Epithelial cell of proximal tubule (primary cell): ENCODE measurements around the gene OR14A2. TPM values are rescaled to one million over a fixed set of nuclear protein-coding genes. Genes with fewer than 3 reads are reported as not detected.
"Not testable (repeated sequence)": the region's sequence is repeated elsewhere in the genome, so short reads cannot be mapped to it uniquely, and the experiment has no call there.

Source experiments
- DNase-seq: peaks from one replicate; pipeline ENCODE4 v3.0.0-alpha.2; 2011; ENCODE audit warnings: low read depth
- H3K4me3 ChIP-seq: 2 replicates; pipeline ENCODE4 v1.5.1; 2011; ENCODE audit warnings: low read depth, mild to moderate bottlenecking, low read length
- CTCF ChIP-seq: conservative IDR thresholded peaks from 2 replicates; pipeline ENCODE4 v1.5.1; 2012; ENCODE audit warnings: low read depth, mild to moderate bottlenecking, low read length
- total RNA-seq: library from RNA; depleted of rRNA; stranded (reverse); fragments of >200 nt; gene quantifications from 2 replicates; pipeline ENCODE4 v1.2.3, GENCODE V29; 2015

OR14A2 gene
- total RNA-seq, 1 donor from 2014 or later, result not detected

GRCh38 chr1:247713753-247714152 is 34.2 kb downstream of the OR14A2 start:
- H3K4me3 ChIP-seq, result no peak overlapping the region
- no peak for TF ChIP-seq CTCF
- DNase-seq, result no peak

DNA sequence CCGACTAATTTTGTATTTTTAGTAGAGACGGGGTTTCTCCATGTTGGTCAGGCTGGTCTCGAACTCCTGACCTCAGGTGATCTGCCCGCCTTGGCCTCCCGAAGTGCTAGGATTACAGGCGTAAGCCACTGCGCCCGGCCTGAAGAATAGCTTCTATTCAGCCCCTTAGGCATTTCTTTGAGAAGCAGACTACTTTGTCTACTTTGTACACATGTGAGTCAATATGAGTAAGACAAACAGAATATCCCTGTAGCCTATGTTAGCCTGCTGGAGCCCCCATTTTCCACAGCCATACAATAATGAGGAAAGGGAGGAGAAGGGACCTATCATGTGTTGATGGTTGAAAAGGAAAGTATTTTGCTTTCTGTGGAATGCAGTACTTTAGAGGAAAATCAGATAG is 37.3 kb downstream of the OR14A2 start:
- DNase-seq, H3K4me3 ChIP-seq: not testable (repeated sequence)

- no peak overlapping the region for H3K4me3 ChIP-seq
- DNase-seq, result no peak
- no peak for TF ChIP-seq CTCF
Observed at GRCh38 chr1:247701338-247701737, 46.6 kb downstream of the OR14A2 start.

GRCh38 chr1:247681288-247681897 is 66.5 kb downstream of the OR14A2 start:
- no peak overlapping the region for H3K4me3 ChIP-seq
- DNase-seq, result no peak
- peak; percentile 71 for TF ChIP-seq CTCF

DNA sequence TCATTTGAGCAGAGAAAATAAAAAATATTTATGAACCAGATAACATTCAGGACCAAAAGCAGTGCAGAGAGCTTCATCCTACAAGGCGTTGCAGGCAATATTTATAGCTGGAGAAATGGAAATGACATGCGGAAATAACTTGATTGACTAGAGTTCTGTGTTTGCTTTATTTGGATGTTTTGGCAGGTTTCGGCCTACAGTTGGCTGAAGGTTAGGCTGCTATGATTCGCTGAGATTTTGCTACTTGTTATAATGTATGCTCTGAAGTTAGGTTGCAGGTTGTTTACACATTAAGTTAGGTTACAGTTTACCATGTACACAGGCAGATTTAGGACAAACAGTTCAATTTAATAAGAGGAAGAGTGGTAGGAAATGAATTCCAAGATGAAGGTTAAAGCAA is 67.8 kb downstream of the OR14A2 start:
- no peak overlapping the region for H3K4me3 ChIP-seq
- TF ChIP-seq CTCF, result no peak
- DNase-seq, result no peak

GRCh38 chr1:247679639-247680038 is 68.3 kb downstream of the OR14A2 start, which contains the start of gene OR13G1:
Gene OR13G1 (minus strand): TSS chr1:247679739. CDS start chr1:247673041, 6,698 bp downstream.
- DNase-seq, result no peak
- no peak within 1 kb of the TSS for H3K4me3 ChIP-seq
- TF ChIP-seq CTCF, result no peak

Other genes with a start within 250 kb of the OR14A2 start
- gene OR2C3, start 211.7 kb downstream of the OR14A2 start, total RNA-seq, result not detected in 2 replicates
- gene GCSAML, start 199.0 kb downstream of the OR14A2 start, total RNA-seq, result not detected in 2 replicates
- gene OR2G2, start 159.8 kb downstream of the OR14A2 start, total RNA-seq, result not detected in 2 replicates
- not detected in 2 replicates for gene OR2G3, start 142.6 kb downstream of the OR14A2 start, total RNA-seq
- not detected in 2 replicates for gene OR13G1, start 68.4 kb downstream of the OR14A2 start, total RNA-seq
- gene OR6F1, start 31.5 kb downstream of the OR14A2 start, total RNA-seq, result not detected in 2 replicates
- gene OR14K1, start 9.5 kb downstream of the OR14A2 start, total RNA-seq, result not detected in 2 replicates
- not detected in 2 replicates for gene OR1C1, start 12.4 kb upstream of the OR14A2 start, total RNA-seq
- gene OR14A16, start 76.0 kb upstream of the OR14A2 start, total RNA-seq, result not detected in 2 replicates
- not detected in 2 replicates for gene OR11L1, start 93.8 kb upstream of the OR14A2 start, total RNA-seq
- 2.0 and 6.0 TPM in 2 replicates for gene TRIM58, start 109.0 kb upstream of the OR14A2 start, total RNA-seq
- gene OR2W3, start 147.4 kb upstream of the OR14A2 start, total RNA-seq, result 2.2 TPM in 1 of 2 replicates, not detected in the other
- 0.14 TPM in 1 of 2 replicates, not detected in the other for gene OR2T8, start 172.1 kb upstream of the OR14A2 start, total RNA-seq
- not detected in 2 replicates for gene OR2AJ1, start 176.7 kb upstream of the OR14A2 start, total RNA-seq
- not detected in 2 replicates for gene OR2L8, start 200.7 kb upstream of the OR14A2 start, total RNA-seq
- gene OR2AK2, start 217.1 kb upstream of the OR14A2 start, total RNA-seq, result not detected in 2 replicates